Liver (tissue), 3 donors: ENCODE results near the gene BTBD9.

Source experiments
- ATF3 ChIP-seq: IDR thresholded peaks from 2 replicates; pipeline ENCODE4 v1.6.1; 2016; ENCODE audit warnings: antibody characterized with exemption
- CTCF ChIP-seq: fragments of 150-350 bp; IDR thresholded peaks from 2 replicates; pipeline ENCODE4 v1.5.1; 2017; ENCODE audit warnings: improper control_type of control experiment, low read depth, low read length; ENCODE audit not compliant: missing input control
- EGR1 ChIP-seq, 2 donors: IDR thresholded peaks; 2 replicates each; pipeline ENCODE4 v1.6.1; 2016 to 2018; ENCODE audit warnings: antibody characterized with exemption in 2 of 2, low read depth in 2 of 2
- GABPA ChIP-seq, 2 donors: IDR thresholded peaks in 1 of 2; conservative IDR thresholded peaks in 1 of 2; 2 replicates each; pipeline ENCODE4 v1.6.1; 2016; ENCODE audit warnings: antibody characterized with exemption in 2 of 2, mild to moderate bottlenecking in 1 of 2, moderate library complexity in 1 of 2
- REST ChIP-seq: IDR thresholded peaks from 2 replicates; pipeline ENCODE4 v1.6.1; 2016; ENCODE audit warnings: antibody characterized with exemption, mild to moderate bottlenecking
- RXRA ChIP-seq, 2 donors: IDR thresholded peaks; 2 replicates each; pipeline ENCODE4 v1.6.1; 2017 to 2018; ENCODE audit warnings: antibody characterized with exemption in 2 of 2, mild to moderate bottlenecking in 1 of 2
- donor health status: healthy.
- donor health status: healthy.

- TF ChIP-seq GABPA (IDR thresholded peaks at IDR 0.05 in 1 of 2, conservative IDR thresholded peaks at IDR 0.05 in 1 of 2): no peak
- no peak for TF ChIP-seq CTCF
- no peak for TF ChIP-seq REST
- TF ChIP-seq RXRA (IDR thresholded peaks at IDR 0.05): no peak
- no peak for TF ChIP-seq EGR1 (IDR thresholded peaks at IDR 0.05; ENCODE audit: low read depth in 2 of 2)
- TF ChIP-seq ATF3: no peak
Measured at GRCh38 chr6:38174806-38175495, 464.8 kb downstream of the BTBD9 start.
